HPDE6-E6E7 (cell line): Measurements from ENCODE around the gene UMODL1.

Experiments used
- DNase-seq: peaks from one replicate; pipeline ENCODE4 v3.0.0; 2011; ENCODE audit warnings: missing footprints; ENCODE audit errors: extremely low spot score

Gene UMODL1

DNA sequence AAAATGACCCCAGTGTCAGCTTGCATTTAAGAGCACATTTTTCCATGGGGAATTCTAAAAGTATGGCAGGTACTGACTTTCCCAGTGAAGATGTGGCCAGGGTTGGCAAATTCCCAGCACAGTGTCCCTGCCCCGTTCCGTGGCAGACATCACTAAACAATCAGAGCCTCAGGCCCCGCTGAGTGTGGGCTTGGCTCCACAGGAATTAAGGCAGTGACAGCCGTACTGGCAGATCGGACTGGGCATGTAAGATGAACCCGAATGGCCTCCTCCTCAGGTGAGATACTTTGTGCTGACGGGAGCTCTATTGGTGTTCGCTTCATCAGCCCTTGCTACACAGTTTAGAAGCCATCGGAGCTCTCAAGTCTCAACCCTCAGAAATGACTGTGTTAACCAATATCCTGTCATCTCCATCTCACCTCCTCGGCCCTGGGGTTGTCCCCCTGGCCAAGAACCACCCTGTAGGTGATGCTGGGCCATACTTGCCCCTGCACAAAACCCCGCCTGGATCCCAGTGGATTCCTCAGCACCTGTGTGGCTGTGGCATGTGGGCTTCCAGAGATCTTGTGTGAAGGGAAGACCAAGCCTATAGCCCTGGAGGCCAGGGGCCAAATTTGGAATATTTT lies 118.9 kb downstream of the UMODL1 start:
- no peak for DNase-seq

GRCh38 chr21:42190486-42190863 lies 119.4 kb downstream of the UMODL1 start:
- DNase-seq = no peak

DNA sequence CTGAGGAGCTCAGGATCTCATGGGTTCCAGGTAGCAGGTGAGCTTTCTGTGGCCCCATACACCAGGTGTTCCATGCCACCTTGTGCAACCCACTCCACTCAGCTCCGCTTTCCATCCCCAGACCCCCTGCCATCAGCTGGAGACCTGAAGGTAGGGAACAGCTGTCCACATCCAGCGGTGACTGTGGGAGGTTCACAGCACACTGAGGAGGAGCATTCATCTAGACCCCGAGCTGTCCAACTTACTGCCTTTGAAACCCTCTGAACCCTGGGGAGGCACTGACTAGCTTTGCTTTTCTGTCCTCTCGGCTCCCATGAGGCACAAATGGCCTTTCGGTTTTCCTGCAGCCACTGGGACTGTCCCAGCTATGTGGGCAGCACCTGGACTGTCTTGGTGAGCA lies 119.9 kb downstream of the UMODL1 start:
- no peak for DNase-seq

DNA sequence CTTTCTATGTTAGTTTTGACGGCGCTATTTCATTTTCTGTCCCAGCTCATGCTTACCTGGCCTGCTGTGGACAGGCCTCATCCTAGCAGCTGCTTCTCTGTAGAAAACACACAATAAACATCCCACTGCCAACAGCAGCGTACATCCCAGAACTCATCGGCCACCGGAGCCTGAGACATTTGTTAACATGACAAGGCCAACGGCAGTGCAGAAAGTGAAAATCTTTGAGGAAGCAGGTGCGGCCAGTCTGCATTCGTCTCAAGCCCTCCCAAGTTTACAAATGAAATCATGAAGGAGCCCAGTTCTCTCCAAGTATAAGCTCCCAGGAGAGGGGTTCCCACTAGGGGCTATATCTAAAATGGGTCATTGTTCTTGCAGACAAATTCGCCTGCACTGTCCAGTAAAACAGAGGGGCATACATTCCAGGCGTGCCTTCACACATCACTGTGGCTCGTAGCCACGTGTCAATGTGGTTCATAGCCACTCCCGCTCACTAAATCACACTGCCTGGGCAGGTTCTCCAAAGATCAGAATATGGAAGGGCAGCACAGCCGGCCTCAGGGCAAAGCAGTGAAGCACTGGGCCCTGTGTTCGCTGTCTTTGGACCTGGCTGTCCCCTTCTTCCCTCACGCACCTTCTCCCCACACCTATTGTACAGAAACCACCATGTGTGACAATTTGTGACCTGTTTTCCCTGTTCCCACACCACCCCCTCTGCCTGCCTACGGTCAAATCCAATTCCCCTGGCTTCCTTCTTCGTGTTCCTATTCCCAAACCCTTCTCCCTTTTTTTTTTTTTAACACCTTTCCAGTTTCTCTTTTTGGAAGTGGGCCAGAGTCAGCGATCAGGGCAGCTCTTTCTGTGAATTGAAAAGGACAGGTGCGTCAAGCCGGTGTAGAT lies 120.8 kb downstream of the UMODL1 start:
- DNase-seq = no peak
